ENCODE data around the gene SMARCA2.
A peak's percentile ranks its signal among the peaks of the same experiment; 100 is the strongest.

SMARCA2 gene

DNA sequence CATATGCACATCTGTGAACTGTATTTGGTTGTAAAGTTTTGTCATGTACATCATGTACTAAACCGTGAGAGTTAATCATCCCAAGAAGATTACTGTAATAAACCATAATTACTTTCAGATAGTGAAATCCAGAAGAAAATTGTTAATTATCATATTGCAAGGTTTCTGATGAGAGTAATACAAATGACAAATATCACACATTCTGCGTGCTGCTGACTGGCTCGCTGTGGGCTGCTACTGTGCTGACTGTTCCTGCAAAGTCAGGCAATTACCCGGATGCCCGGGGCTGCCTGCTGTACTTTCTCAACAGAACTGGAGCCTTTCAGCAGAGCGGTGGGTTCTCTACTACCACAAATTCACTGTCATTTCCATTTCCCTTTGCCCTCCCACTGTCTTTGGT lies 68.3 kb downstream of the SMARCA2 start:
- Histone ChIP-seq H3K4me3 (ENCODE audit: severe bottlenecking) (no peak overlapping the region), H3K36me3 (ENCODE audit: low read depth) (peaks cover 39% of the 10 kb centered on the region), H3K9me3 (ENCODE audit: severe bottlenecking) (no peaks in the 10 kb centered on the region), H3K27ac (ENCODE audit: poor library complexity, severe bottlenecking) (no peak overlapping the region), H3K4me1 (ENCODE audit: insufficient read depth, poor library complexity, severe bottlenecking) (no peaks in the 10 kb centered on the region), H3K27me3 (ENCODE audit: insufficient read depth, poor library complexity, severe bottlenecking) (no peaks in the 10 kb centered on the region)
- DNase-seq (ENCODE audit: low spot score) (no peak), ATAC-seq (ENCODE audit: low read depth) (no peak)
- TF ChIP-seq, protein P1, sequence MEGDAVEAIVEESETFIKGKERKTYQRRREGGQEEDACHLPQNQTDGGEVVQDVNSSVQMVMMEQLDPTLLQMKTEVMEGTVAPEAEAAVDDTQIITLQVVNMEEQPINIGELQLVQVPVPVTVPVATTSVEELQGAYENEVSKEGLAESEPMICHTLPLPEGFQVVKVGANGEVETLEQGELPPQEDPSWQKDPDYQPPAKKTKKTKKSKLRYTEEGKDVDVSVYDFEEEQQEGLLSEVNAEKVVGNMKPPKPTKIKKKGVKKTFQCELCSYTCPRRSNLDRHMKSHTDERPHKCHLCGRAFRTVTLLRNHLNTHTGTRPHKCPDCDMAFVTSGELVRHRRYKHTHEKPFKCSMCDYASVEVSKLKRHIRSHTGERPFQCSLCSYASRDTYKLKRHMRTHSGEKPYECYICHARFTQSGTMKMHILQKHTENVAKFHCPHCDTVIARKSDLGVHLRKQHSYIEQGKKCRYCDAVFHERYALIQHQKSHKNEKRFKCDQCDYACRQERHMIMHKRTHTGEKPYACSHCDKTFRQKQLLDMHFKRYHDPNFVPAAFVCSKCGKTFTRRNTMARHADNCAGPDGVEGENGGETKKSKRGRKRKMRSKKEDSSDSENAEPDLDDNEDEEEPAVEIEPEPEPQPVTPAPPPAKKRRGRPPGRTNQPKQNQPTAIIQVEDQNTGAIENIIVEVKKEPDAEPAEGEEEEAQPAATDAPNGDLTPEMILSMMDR (IDR thresholded peaks at IDR 0.05; ENCODE audit: poor library complexity, severe bottlenecking): no peak

DNA sequence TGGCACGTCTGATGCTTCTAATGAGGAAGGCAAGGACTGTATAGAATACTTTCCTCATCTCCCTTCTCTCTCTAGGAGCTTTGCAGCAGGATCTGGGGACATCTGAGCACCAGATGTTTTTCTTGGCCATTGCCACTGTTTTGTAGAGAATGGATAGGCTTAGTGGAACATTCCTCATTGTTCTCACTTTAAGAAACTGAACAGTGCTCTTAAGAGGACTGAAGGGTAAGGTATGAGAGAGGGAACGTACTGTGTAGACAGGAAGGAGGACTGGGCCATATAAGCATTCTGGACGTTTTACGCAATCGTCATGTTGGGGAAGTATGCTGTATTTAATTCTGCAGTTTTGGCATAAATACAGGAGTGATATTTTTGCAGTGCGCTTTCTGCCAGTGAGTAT lies 70.6 kb downstream of the SMARCA2 start:
- Histone ChIP-seq H3K4me3 (ENCODE audit: severe bottlenecking) (no peak overlapping the region), H3K27ac (ENCODE audit: poor library complexity, severe bottlenecking) (no peak overlapping the region), H3K9me3 (ENCODE audit: severe bottlenecking) (no peaks in the 10 kb centered on the region), H3K36me3 (ENCODE audit: low read depth) (peaks cover 52% of the 10 kb centered on the region), H3K4me1 (ENCODE audit: insufficient read depth, poor library complexity, severe bottlenecking) (no peaks in the 10 kb centered on the region), H3K27me3 (ENCODE audit: insufficient read depth, poor library complexity, severe bottlenecking) (no peaks in the 10 kb centered on the region)
- TF ChIP-seq, protein P1 (IDR thresholded peaks at IDR 0.05; ENCODE audit: poor library complexity, severe bottlenecking): no peak
- DNase-seq (ENCODE audit: low spot score) (no peak), ATAC-seq (ENCODE audit: low read depth) (no peak)

DNA sequence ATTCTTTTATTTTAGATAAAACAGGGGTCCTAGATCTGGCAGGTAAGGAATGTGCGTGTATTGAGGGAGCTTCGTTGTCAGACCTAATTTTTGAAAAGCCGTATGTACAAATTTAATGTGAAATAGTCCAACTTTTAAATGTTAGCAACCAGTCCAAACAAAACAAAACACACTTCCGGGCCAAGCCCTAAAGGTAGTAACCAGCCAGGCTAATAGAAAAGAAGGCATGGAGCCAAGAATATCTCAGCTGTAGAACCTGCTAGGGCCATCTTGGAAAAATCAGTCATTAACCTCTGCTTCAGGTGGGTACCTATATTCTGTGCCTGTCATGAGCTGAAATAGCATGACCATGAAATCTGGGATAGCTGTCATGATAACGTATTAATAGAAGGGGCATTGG lies 71.0 kb downstream of the SMARCA2 start:
- Histone ChIP-seq H3K4me1 (ENCODE audit: insufficient read depth, poor library complexity, severe bottlenecking) (no peaks in the 10 kb centered on the region), H3K36me3 (ENCODE audit: low read depth) (peaks cover 52% of the 10 kb centered on the region), H3K9me3 (ENCODE audit: severe bottlenecking) (no peaks in the 10 kb centered on the region), H3K27me3 (ENCODE audit: insufficient read depth, poor library complexity, severe bottlenecking) (no peaks in the 10 kb centered on the region), H3K4me3 (ENCODE audit: severe bottlenecking) (no peak overlapping the region), H3K27ac (ENCODE audit: poor library complexity, severe bottlenecking) (no peak overlapping the region)
- TF ChIP-seq, protein P1 (IDR thresholded peaks at IDR 0.05; ENCODE audit: poor library complexity, severe bottlenecking): no peak
- ATAC-seq (ENCODE audit: low read depth) (no peak), DNase-seq (ENCODE audit: low spot score) (no peak)

DNA sequence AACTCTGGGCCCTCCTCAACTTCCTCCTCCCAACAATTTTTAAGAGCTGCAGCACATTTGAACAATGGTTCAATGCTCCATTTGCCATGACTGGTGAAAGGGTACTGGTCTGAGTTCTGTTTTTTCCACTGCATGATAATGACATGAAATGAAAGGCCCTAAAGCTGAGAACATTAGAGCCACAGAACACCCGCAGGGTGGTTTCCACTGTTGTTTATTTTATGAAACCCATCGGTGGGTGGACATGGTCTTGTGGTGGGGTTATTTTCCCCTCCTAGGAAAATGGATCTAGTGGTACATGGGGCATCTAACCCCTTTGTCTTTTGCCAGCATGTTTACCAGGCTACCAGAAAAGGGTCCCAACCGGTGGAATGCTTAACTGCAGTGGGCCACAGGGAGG lies 71.8 kb downstream of the SMARCA2 start:
- Histone ChIP-seq H3K4me1 (ENCODE audit: insufficient read depth, poor library complexity, severe bottlenecking) (no peaks in the 10 kb centered on the region), H3K27ac (ENCODE audit: poor library complexity, severe bottlenecking) (no peak overlapping the region), H3K9me3 (ENCODE audit: severe bottlenecking) (no peaks in the 10 kb centered on the region), H3K27me3 (ENCODE audit: insufficient read depth, poor library complexity, severe bottlenecking) (no peaks in the 10 kb centered on the region), H3K4me3 (ENCODE audit: severe bottlenecking) (no peak overlapping the region), H3K36me3 (ENCODE audit: low read depth) (peaks cover 59% of the 10 kb centered on the region)
- ATAC-seq (ENCODE audit: low read depth) (no peak), DNase-seq (ENCODE audit: low spot score) (no peak)
- TF ChIP-seq, protein P1 (IDR thresholded peaks at IDR 0.05; ENCODE audit: poor library complexity, severe bottlenecking): no peak

DNA sequence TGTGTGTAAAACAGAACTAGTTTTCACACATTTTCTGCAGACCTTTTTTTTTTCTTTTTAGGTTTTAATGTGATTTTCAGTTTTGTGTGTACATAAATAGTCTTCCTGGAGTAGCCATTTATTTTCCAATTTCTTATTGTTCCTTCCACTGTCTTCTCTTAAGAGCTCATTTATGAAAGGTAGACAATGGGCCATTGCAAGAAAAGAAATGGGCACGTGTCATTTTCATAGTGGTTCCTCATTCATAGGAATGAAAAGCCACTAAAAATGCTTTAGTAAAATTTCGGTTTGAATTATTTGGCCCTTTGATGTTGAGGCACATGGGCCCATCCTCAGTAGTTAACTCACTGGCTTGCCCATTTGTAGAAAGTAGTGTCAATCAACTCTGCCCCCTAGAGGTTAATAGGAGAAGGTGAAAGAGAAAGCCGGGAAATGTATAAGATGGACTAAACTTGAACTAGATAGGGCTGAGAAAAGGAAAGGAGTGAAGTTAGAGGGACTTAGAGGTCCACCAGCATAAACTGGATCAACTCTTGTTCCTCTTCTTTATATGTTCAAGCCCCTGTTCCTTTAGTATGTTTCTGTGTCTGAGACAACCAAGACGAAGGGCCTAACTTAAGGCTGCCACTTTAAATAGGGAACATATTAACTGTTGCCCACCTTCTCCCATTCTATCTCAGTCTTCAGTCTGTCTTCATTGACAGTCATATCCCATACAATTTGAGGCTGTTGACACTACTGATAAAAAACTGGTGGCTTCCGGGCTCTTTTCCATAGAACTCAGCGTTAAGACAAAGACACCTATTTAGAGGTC lies 72.6 kb downstream of the SMARCA2 start:
- 0 out of 3 replicates have a peak, but pooled peaks have one; percentile 31 for ATAC-seq (ENCODE audit: low read depth)
- H3K36me3 ChIP-seq (ENCODE audit: low read depth): peaks cover 65% of the 10 kb centered on the region

More for the DNA sequence above, 72.6 kb downstream of the SMARCA2 start:
- Histone ChIP-seq H3K27me3 (ENCODE audit: insufficient read depth, poor library complexity, severe bottlenecking) (no peaks in the 10 kb centered on the region), H3K27ac (ENCODE audit: poor library complexity, severe bottlenecking) (no peak overlapping the region), H3K4me3 (ENCODE audit: severe bottlenecking) (no peak overlapping the region), H3K4me1 (ENCODE audit: insufficient read depth, poor library complexity, severe bottlenecking) (no peaks in the 10 kb centered on the region), H3K9me3 (ENCODE audit: severe bottlenecking) (no peaks in the 10 kb centered on the region)
- TF ChIP-seq, protein P1 (IDR thresholded peaks at IDR 0.05; ENCODE audit: poor library complexity, severe bottlenecking): peak; percentile 59
- DNase-seq (ENCODE audit: low spot score): no peak
